GM19395 (cell line): ENCODE data around the gene SERPINA4.
"Not testable (repeated sequence)": the region's sequence is repeated elsewhere in the genome, so short reads cannot be mapped to it uniquely, and the experiment has no call there.

ENCODE experiments used
- ATAC-seq: cut with Tn5 transposase; IDR thresholded peaks from one replicate; pipeline ENCODE4 v1.9.1; 2021; ENCODE audit warnings: mild to moderate bottlenecking, moderate library complexity; ENCODE audit not compliant: unreplicated experiment

Gene SERPINA4

DNA sequence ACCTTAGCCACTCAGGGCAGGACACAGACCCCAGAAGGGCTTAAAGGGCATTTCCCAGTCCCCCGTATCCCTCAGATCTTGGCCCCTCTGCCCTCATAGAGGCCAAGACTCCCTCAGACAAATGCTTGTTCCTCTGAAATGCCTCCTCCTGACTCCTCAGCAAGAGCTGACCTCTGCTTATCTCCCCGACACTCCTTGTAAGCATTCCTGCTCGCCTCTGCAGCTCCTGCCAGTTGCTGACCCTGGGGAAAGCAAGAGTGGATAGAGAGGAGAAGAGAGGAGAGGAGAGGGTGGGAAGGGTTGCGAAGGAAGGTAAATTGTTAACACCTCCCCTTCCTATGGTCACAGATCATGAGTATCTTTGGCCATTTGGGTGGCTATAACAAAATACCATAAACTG is 27.1 kb downstream of the SERPINA4 start:
- ATAC-seq: no peak

DNA sequence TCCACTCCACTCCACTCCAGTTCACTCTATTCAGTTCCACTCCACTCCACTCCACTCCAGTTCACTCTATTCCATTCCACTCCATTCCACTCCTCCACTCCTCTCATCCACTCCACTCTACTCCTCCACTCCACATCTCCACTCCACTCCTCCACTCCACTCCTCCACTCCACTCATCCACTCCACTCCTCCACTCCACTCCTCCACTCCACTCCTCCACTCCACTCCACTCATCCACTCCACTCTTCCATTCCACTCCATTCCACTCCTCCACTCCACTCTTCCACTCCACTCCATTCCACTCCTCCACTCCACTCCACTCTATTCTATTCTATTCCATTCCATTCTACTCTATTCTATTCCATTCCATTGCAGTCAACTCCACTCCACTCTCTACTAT is 29.8 kb downstream of the SERPINA4 start:
- no peak for ATAC-seq

DNA sequence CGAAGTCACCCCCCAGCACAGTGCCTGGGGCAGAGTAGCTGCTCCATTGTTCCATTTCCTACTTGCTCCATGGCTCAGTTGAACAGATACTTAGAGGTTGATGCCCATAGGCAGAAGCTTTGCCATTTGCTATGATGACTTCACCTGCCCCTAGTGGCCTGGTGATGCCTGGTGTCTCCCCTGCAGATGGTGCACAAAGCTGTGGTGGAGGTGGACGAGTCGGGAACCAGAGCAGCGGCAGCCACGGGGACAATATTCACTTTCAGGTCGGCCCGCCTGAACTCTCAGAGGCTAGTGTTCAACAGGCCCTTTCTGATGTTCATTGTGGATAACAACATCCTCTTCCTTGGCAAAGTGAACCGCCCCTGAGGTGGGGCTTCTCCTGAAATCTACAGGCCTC is 30.6 kb downstream of the SERPINA4 start:
- ATAC-seq: no peak

DNA sequence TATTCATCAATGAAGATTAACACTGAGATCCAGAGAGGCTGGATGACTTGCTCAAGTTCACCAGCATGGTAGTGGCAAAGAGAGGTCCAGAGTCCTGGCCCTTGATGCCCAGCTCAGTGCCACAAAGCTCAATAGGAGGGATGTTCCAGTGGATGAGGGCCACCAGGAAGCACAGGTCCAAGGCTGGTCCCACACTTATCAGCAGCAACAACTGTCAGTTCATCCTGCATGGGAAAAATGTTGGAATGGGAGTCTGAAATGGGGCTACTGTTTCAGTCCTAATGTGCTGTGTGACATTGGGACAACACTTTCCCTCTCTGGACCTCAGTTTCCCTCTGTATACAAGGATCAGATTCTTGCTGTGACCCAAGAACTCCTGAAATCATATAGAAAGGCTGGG is 31.2 kb downstream of the SERPINA4 start:
- ATAC-seq: no peak

DNA sequence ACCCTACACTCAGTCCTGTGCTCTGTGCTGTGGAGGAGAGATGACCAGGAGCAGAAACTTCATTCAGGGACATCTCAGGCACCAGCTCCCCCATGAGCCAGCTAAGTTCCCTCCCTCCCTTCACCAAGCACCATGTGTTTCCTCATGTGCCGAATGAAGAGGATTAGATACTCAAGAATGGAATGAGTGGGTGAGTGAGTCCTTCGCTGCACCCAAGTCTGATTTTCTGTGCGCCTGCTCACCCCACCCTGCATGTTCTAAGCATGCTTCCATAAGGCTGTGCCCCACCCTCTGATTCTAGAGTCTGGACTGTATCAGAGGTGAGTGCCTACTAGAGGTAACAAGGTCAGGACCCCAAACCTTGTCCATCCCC is 32.1 kb downstream of the SERPINA4 start:
- ATAC-seq: no peak

DNA sequence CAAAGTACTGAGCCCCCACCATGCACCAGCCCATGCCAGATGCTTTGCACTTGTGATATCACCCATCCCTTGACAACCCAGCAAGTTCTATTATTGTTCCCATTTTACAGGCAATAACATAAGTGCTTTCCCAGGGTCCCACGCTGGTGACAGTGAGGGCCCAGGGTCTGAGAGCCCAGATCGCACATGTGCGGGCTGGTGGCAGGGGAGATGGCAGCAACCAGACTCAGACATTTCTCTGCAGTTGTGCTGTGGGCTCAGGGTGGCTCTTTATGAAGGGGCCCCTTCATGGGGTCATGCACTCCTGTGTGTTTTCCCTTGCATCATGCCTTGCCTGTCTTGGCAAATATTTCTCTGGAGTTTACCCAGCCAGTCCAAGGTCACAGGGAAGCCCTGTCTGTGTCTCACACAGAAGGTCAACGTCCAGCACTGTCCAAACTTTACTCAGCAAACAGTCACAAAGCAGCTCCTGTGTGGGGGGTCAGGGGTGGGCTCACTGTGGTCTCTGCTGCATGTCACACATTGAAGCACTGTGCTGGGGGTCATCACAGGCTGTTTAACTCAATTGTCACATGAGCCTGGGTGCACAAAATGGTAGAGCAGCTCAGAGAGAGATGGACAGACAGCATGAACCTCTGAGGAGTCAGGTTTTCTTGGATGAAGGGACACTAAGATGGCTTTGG is 32.6 kb downstream of the SERPINA4 start:
- ATAC-seq: no peak

DNA sequence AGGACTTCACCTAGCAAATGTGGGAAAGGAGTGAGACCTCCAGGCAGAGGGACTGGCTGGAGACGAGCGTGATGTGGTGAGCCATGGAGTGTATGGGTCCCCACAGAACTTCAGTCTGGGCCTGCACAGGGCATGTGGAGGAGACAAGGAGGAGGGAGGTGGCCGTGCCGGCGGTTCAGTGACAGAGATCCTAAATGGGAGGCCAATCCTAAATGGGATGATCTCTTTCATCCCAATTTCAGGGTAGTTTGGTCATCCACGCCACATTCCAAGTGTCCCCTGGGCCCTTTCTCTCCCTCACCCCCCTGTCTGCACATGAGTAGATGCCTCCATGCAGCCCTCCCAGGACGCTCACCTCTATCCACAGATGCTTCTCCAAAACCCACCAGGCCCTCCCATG is 33.2 kb downstream of the SERPINA4 start:
- no peak for ATAC-seq

DNA sequence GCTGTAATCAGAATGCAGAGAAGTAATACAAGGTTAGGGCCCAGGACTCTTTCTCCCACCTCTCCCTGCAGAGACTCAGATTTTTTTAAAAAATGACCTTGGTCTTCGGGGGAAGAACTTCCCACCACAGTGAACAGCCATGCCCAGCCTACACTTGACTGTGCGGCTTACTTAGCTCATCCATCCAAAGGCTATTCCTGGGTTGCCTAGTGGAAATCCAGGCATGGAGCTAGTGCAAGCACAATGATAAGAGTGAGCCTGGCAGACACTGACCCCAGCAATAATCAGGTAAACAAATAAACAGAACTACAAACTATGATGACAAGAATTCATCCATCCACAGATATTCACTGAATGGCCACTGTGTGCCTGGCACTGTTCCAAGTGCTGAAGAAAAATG is 34.7 kb downstream of the SERPINA4 start:
- ATAC-seq: no peak

DNA sequence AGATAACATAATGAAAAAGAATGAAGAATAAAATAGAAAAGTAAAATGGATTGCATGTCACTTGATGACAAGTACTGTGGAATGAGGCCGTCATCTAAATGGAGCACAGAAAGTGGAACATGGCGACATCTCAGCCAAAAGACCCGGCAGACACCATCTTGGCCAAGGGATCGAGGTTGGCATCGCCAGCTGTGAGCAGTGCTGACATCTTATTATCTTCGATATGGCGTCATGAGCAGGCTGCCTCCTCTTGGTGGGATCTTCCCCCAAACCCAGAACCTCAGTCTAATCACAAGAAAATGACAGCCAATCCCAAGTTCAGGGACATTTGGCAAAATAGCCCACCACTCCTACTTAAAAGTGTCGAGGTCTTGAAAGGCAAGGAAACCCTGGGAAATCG is 35.1 kb downstream of the SERPINA4 start:
- no peak for ATAC-seq

DNA sequence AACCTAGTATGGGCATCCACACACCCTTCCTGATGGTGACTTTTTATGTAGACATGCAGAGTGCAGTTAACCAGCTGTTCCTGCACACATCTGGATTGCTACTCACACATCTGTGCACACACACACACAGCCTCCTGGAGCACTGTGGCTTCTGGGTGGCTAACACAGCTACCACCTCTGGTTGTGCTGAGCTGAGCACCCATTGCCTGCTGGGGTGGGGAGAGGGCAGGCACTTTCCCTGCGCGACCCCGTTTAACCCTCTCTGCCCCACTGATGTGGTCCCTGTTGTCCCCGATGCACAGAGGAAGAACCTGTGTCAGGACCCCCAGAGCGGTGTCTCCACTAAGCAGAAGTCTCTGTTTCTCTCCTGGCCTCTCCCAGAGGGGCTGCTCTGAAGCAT is 36.5 kb downstream of the SERPINA4 start:
- no peak for ATAC-seq

DNA sequence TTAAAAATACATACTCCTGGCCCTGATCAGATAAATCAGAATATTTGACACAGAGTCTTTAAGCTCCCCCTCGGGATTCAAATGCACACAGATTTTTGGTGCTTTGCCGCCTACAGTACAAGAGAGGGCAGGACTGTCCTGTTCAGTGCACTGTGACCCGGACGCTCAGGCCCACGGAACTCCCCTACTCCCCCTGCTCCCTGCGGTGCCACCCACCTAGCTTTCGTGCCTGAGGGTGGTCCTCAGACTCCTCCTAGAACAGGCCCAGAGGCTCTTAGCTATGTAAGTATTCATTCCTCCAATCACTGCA is 37.2 kb downstream of the SERPINA4 start:
- no peak for ATAC-seq

DNA sequence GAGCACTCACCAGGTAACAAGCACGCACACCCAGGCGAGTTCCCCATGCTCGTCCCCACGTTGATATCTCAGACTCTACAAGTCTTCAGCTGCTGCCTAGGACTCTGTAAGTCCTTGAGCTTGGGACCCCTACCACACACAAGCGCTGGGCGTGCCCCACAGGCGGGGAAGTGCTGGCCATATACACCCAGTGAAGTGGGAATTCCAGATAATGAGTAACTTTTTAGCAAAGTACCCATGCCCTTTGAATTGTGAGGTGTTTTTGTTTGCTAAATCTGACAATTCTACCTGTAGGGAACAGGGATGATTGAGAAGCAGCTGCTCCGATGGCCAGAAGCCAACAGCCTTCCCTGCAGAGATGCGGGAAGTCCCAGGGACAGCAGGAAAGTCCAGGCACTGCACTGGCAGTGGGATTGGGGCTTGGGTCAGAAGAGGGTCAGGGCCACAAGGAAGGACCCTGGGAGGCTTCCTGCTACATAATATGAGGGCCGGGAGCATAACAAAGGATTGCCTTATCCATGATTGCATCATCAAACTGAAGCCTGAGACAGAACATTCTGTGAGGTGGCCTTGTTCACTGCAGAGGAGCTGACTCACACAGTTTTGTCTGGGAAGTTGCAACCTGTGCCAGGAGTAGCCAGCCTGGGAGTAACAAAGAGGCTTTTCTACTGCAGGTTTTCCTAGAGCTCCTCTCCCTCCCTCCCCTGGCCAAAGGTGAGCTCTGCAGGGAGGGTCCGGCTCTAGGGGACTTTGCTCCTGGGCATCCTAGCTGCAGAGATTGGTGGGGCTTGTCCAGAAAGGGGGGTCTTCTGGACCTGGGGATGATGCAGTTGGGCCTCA is 37.8 kb downstream of the SERPINA4 start:
- no peak for ATAC-seq

DNA sequence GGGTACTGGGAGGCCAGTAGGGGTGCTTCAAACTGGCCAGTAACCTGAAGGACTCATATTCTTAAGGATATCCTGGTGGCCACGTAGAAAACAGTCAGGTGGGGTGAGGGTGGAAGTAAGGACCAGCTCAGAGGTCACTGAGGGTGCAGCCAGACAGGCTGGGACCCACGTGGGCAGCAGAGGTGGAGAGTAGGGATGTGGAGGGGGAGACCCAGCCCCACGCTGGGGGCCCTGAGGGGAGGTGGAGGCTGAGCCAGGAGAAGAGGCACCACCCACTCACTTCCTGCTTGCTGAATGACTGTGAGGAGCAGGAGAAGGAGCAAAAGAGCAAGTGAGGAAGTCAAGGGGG is 38.4 kb downstream of the SERPINA4 start:
- ATAC-seq: no peak

DNA sequence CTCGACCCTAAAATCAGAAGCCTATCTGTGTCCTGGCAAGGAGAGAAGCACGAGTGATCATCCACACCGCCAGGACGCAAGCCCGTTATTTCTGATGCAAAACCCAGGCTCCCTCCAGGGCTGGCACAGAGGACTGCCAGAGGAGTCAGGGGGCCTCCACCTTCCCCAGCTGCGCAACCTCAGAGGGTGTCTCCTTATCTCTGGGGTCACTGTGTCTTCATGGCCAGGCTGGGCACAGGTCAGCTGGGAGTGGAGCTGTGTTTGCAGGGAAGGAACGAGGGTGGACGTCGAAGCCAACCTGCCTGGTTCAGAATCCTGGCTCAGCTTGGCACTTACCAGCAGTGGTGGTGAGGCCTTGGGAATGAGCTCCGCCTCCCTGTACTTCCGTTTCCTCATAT is 38.9 kb downstream of the SERPINA4 start:
- no peak for ATAC-seq

DNA sequence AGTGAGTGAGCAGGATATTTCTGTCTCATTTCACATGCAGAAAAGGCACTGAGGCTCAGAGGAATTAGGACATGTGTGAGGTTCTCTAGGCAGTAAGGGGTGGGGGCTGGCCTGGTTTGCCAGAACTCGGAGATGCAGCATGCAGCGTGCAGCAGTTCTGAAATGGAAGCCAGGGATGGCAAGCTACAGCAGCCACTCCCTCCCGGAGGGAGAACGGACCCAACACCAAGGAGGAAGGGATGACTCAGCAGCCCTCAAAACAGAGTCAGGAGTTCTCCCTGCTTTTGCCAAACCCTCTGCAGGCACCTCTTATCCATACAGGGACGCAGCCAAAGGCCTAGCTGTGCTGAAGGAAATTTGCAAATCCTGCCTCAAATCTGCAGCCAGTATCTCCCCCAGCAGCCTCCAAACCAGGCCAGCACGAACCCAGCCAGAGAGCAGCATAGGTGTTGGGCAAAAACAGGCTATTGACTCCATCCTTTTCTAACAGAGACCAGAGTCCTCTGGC is 40.7 kb downstream of the SERPINA4 start:
- ATAC-seq: no peak

DNA sequence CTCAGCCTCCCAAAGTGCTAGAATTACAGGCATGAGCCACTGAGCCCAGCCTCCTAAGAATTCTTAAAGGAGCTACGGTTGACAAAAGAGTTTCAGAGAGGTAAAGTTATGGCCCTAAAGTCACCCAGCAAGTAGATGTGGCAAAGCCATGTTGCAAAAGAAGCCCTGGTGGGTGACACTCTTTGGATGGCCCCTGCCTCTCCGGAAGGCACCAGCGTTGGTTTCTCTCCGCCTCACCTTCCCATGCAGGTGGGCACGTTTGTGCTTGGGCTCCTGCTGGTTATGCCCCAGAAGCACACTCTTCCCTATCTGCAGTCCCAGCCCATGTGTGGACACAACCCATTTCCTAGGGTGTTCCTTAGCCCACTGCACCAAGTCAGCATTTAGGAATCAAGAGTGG is 41.5 kb downstream of the SERPINA4 start:
- ATAC-seq: no peak

DNA sequence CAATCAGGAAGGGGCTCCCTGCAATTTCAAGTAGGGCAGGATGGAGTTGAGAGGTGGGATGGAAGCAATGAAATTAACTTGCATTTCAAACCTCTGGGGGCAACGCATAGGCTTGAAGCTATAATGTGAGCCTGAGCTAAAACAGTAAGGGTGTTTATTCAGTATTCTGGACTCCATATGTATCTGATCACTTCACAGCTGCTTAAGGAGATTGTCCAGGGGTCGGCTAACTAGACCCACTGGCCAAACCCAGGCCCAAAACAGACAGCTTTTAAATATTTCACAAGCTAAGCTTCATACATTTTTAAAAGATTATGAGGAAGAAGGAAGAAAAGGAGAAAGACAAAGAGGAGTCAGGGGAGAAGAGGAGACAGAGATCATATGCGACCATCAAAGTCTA is 44.1 kb downstream of the SERPINA4 start:
- ATAC-seq: no peak

DNA sequence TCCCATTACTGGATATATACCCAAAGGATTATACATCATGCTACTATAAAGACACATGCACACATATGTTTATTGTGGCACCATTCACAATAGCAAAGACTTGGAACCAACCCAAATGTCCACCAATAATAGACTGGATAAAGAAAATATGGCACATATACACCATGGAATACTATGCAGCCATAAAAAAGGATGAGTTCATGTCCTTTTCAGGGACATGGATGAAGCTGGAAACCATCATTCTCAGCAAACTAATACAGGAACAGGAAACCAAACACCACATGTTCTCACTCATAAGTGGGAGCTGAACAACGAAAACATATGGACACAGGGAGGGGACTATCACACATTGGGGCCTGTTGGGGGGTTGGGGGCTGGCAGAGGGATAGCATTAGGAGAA is 47.7 kb downstream of the SERPINA4 start:
- ATAC-seq: not testable (repeated sequence)

DNA sequence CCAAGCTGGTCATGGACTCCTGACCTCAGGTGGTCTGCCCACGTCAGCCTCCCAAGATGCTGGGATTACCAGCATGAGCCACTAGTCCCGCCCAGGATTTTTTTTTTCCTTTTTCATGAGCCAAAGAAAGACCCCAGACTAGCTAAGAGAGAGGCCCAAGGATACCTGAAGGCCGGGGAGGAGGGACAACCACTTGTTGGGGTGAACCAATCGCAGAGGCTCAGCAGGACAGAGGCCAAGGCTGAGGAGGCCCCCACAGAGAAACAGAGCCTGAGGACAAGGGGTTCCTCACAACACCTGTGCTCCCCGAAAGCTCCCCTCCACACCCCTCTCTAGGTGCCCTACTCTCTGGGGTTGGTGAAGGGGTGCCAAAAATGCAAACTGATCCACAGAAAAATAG is 49.9 kb downstream of the SERPINA4 start:
- no peak for ATAC-seq

DNA sequence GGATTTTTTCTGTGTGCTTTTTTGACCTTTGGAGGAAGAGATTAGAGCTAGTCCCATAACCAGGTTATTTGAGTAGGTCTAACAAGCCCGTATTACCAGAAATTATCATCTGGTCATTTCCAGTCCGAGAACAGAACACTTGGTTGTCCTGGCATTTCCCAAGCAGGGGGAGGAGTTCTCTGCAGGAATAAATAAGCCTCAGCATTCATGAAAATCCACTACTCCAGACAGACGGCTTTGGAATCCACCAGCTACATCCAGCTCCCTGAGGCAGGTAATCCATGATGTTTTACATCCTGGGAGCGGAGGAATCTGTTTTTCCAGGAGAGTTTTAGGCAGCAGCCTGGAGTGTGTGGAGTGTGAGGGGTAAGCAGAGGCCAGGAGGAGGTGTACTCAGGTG is 50.9 kb downstream of the SERPINA4 start, which contains the start of gene SERPINA3:
SERPINA3 (plus strand) TSS at position 218 of the 400 bp plus-strand sequence. CDS start 2,051 bp downstream, outside the sequence.
- no peak for ATAC-seq

DNA sequence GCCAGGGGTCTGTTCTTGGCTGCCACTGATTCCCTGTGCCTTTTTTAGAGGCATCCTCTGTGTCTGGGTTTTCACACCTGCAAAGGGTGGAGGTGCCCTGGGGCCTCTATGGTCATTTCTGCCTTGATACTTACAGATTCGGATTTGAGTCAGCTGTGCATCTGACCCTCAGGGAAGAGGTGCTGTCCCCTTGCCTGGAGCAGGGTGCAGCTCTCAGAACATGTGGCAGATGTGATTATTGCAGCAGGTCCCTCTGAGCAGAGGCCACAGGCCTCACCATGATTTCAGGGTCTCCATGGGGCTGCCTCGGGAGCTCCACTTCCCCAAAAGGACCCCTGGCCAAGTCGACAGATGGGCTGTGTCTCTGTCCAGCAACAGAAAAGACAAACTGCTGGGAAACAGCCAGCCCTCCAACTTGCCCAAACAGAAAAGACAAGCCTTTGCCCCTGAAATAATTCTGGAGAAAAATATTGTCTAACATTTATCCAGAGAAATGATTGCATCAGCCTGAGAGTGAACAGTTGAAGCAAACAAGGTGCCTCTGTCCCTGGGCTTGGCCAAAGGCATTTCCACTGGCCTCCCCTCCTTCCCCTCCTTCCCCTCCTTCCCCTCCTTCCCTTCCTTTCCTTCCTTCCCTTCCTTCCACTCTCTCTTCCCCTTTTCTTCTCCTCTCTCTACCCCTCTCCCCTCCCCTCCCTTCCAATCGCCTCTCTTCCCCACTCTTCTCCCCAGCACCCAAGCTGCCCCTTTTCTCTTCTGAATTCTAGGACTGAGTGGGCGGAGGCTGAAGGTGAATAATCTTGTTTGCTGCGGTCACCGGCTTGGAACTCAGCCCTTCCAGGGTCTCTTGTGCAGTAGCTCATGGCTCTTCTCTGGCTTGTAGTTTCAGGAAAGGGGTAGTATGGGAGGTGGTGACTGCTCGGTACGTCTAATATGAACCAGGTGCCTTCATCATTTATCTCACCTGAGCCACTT is 51.6 kb downstream of the SERPINA4 start:
- no peak for ATAC-seq
